K562 (cell line): ENCODE results near the gene BAIAP2L2. TPM values are rescaled to one million over a fixed set of nuclear protein-coding genes. Genes with fewer than 3 reads are reported as not detected.

Source experiments
- ATF2 ChIP-seq: sonication (generic); formaldehyde crosslinking; IDR thresholded peaks from 2 replicates; pipeline ENCODE4 v1.8.1; 2022; ENCODE audit warnings: missing genetic modification reagents
- BRCA1 ChIP-seq, 2 experiments: fragments of 450-650 bp in 1 of 2; sonication (generic) in 1 of 2; formaldehyde crosslinking in 1 of 2; IDR thresholded peaks; 2 replicates each; pipeline versions ENCODE4 v1.5.0 to v1.6.1; 2017 to 2020; ENCODE audit warnings: mild to moderate bottlenecking in 1 of 2, missing genetic modification reagents in 1 of 2
- BRD9 ChIP-seq: fragments of 450-650 bp; IDR thresholded peaks from 2 replicates; pipeline ENCODE4 v1.6.1; 2018; ENCODE audit warnings: low read depth; ENCODE audit not compliant: partially characterized antibody
- C11orf30 ChIP-seq: fragments of 450-650 bp; IDR thresholded peaks from 2 replicates; pipeline ENCODE4 v1.6.1; 2016; ENCODE audit warnings: low read depth, mild to moderate bottlenecking
- CHD1 ChIP-seq: fragments of 200-600 bp; sonication (generic); IDR thresholded peaks from one replicate; pipeline ENCODE4 v1.6.1; 2012; ENCODE audit warnings: mild to moderate bottlenecking, moderate library complexity, low read length, inconsistent platforms
- CREBBP ChIP-seq: IDR thresholded peaks from one replicate; pipeline ENCODE4 v1.6.1; 2012; ENCODE audit warnings: low read depth, mild to moderate bottlenecking, control low read depth, inconsistent platforms, low read length
- EGR1 ChIP-seq: fragments of 450-650 bp; conservative IDR thresholded peaks from 2 replicates; pipeline ENCODE4 v1.6.1; 2017; ENCODE audit warnings: mild to moderate bottlenecking
- EP400 ChIP-seq: fragments of 450-650 bp; IDR thresholded peaks from 2 replicates; pipeline ENCODE4 v1.6.1; 2017; ENCODE audit warnings: antibody characterized with exemption, mild to moderate bottlenecking, moderate library complexity
- KAT8 ChIP-seq: fragments of 450-650 bp; IDR thresholded peaks from 2 replicates; pipeline ENCODE4 v1.6.1; 2016; ENCODE audit warnings: low read depth, mild to moderate bottlenecking
- MAFK ChIP-seq: IDR thresholded peaks from 2 replicates; pipeline ENCODE4 v1.6.1; 2011; ENCODE audit warnings: low read length, improper control_type of control experiment
- NFRKB ChIP-seq: fragments of 450-650 bp; IDR thresholded peaks from 2 replicates; pipeline ENCODE4 v1.6.1; 2016; ENCODE audit warnings: low read depth
- POLR2A ChIP-seq: fragments of 450-650 bp; conservative IDR thresholded peaks from 2 replicates; pipeline ENCODE4 v1.6.1; 2016
- RBM14 ChIP-seq: fragments of 200-400 bp; formaldehyde crosslinking; IDR thresholded peaks from 2 replicates; pipeline ENCODE4 v1.6.1; 2018; ENCODE audit warnings: low read depth, mild to moderate bottlenecking, low read length, moderate library complexity, borderline replicate concordance; ENCODE audit not compliant: insufficient read depth
- RNF2 ChIP-seq: sonication (generic); IDR thresholded peaks from 2 replicates; pipeline ENCODE4 v1.6.1; 2016
- SUPT5H ChIP-seq: fragments of 450-650 bp; IDR thresholded peaks from 2 replicates; pipeline ENCODE4 v1.6.1; 2016
- TGIF2 ChIP-seq: sonication (generic); formaldehyde crosslinking; IDR thresholded peaks from 2 replicates; pipeline ENCODE4 v1.8.1; 2022; ENCODE audit warnings: mild to moderate bottlenecking, missing genetic modification reagents, moderate library complexity
- YBX1 ChIP-seq: fragments of 450-650 bp; IDR thresholded peaks from 2 replicates; pipeline ENCODE4 v1.7.1; 2016; ENCODE audit warnings: mild to moderate bottlenecking
- ZBTB17 ChIP-seq: fragments of 450-650 bp; formaldehyde crosslinking; IDR thresholded peaks from 2 replicates; pipeline ENCODE4 v1.4.0; 2020; ENCODE audit warnings: mild to moderate bottlenecking
- ZHX1 ChIP-seq: fragments of 150-350 bp; conservative IDR thresholded peaks from 2 replicates; pipeline ENCODE4 v1.6.1; 2014; ENCODE audit warnings: low read length
- ZNF146 ChIP-seq: IDR thresholded peaks from one replicate; pipeline ENCODE4 v1.6.1; 2018; ENCODE audit warnings: missing compliant biosample characterization; ENCODE audit not compliant: unreplicated experiment
- ZNF3 ChIP-seq: fragments of 250-450 bp; sonication (Bioruptor Pico); IDR thresholded peaks from 2 replicates; pipeline ENCODE4 v1.5.0; 2021; ENCODE audit warnings: mild to moderate bottlenecking, moderate library complexity
- ZNF592 ChIP-seq: fragments of 450-650 bp; IDR thresholded peaks from 2 replicates; pipeline ENCODE4 v1.6.1; 2017; ENCODE audit warnings: antibody characterized with exemption, mild to moderate bottlenecking
- ZNF644 ChIP-seq: fragments of 200-800 bp; sonication (Bioruptor generic); IDR thresholded peaks from 2 replicates; pipeline ENCODE4 v1.6.1; 2016; ENCODE audit warnings: low read depth, missing genetic modification characterization, missing compliant biosample characterization
- polyA plus RNA-seq, 8 experiments: library from polyadenylated mRNA; depleted of rRNA in 4 of 8; stranded (reverse) in 5 of 8; unstranded in 3 of 8; fragments of >200 nt; fragmentation: Nextera tagmentation in 2 of 8; fragmentation: Illumina TruSeq in 1 of 8; extraction: Ambion mirVana in 2 of 8; extraction: Trizol in 1 of 8; gene quantifications; 2 replicates each; pipeline versions ENCODE4 v1.2.1 to v1.2.3, GENCODE V29; 2011 to 2014; ENCODE audit warnings: inconsistent platforms in 1 of 8, missing spikeins in 1 of 8
- total RNA-seq, 7 experiments: library from RNA; depleted of rRNA in 6 of 7; stranded (reverse); fragments of >200 nt in 6 of 7; fragmentation: Illumina TruSeq in 2 of 7; extraction: Trizol in 2 of 7; gene quantifications; 2 replicates each; pipeline versions ENCODE4 v1.2.1 to v1.2.3, GENCODE V29; 2011 to 2021; ENCODE audit warnings: low replicate concordance in 1 of 7

Gene BAIAP2L2
- total and polyA plus RNA-seq, 9 of the 15 experiments (the other 6 are each of a cell fraction or from before 2014, with no cell fraction given), result 0.04 to 0.22 (median 0.07) TPM; not detected in 4

- no peak for TF ChIP-seq ZHX1
- 0 out of 2 replicates have a peak, but pooled peaks have one; percentile 51 for TF ChIP-seq NFRKB
- TF ChIP-seq POLR2A, result peak; percentile 76
- TF ChIP-seq TGIF2 (CRISPR knock-in tag), result no peak
- TF ChIP-seq BRD9, result peak; percentile 15
- no peak for TF ChIP-seq ZNF644 (tag)
- no peak for TF ChIP-seq RBM14
- TF ChIP-seq EGR1, result peak; percentile 28; the same call in 1 of the 2 replicates
- TF ChIP-seq ZBTB17 (CRISPR knock-in tag), result 0 out of 2 replicates have a peak, but pooled peaks have one; percentile 40
- TF ChIP-seq CREBBP, result no peak
- peak; percentile 66 for TF ChIP-seq SUPT5H
- TF ChIP-seq RNF2, result peak; percentile 74
- no peak for TF ChIP-seq ZNF3
- TF ChIP-seq YBX1, result no peak
- no peak for TF ChIP-seq BRCA1 (IDR thresholded peaks at IDR 0.05)
- no peak for TF ChIP-seq BRCA1 (CRISPR knock-in tag; IDR thresholded peaks at IDR 0.05)
- peak; percentile 75; the same call in 1 of the 2 replicates for TF ChIP-seq EP400
- no peak for TF ChIP-seq CHD1
- TF ChIP-seq KAT8, result no peak
- no peak for TF ChIP-seq ZNF146 (CRISPR knock-in tag)
- peak; percentile 96 for TF ChIP-seq ZNF592
- 0 out of 2 replicates have a peak, but pooled peaks have one; percentile 1 for TF ChIP-seq C11orf30
- TF ChIP-seq ATF2 (CRISPR knock-in tag), result no peak
- no peak for TF ChIP-seq MAFK
These were observed 16.6 kb upstream of the BAIAP2L2 start (continued) for GRCh38 chr22:38126928-38127668.
